ENCODE data around the gene PSENEN.

Gene PSENEN

GRCh38 chr19:35773020-35773806, 27.8 kb downstream of the PSENEN start:
- no peak for DNase-seq (ENCODE audit: low read depth)

GRCh38 chr19:35774274-35775045, 29.0 kb downstream of the PSENEN start:
- DNase-seq (ENCODE audit: low read depth): no peak

GRCh38 chr19:35775046-35775297, 29.5 kb downstream of the PSENEN start:
- no peak for DNase-seq (ENCODE audit: low read depth)

- DNase-seq (ENCODE audit: low read depth): peak; percentile 97
Measured at GRCh38 chr19:35775298-35776101, 30.0 kb downstream of the PSENEN start, which contains the start of gene ARHGAP33. Gene ARHGAP33 (plus strand): TSS chr19:35775564. CDS start chr19:35775659, 95 bp downstream.

- DNase-seq (ENCODE audit: low read depth): no peak
Measured at GRCh38 chr19:35776102-35776788, 30.8 kb downstream of the PSENEN start.

GRCh38 chr19:35777086-35777841, 31.8 kb downstream of the PSENEN start:
- DNase-seq (ENCODE audit: low read depth): no peak

GRCh38 chr19:35777961-35778360, 32.5 kb downstream of the PSENEN start:
- no peak for DNase-seq (ENCODE audit: low read depth)

- no peak for DNase-seq (ENCODE audit: low read depth)
Measured at GRCh38 chr19:35779033-35779432, 33.6 kb downstream of the PSENEN start.

GRCh38 chr19:35780058-35780457, 34.6 kb downstream of the PSENEN start:
- no peak for DNase-seq (ENCODE audit: low read depth)

- no peak for DNase-seq (ENCODE audit: low read depth)
Measured at GRCh38 chr19:35780717-35781116, 35.3 kb downstream of the PSENEN start.

- DNase-seq (ENCODE audit: low read depth): no peak
Measured at GRCh38 chr19:35781650-35782049, 36.2 kb downstream of the PSENEN start.

GRCh38 chr19:35782589-35782988, 37.1 kb downstream of the PSENEN start:
- DNase-seq (ENCODE audit: low read depth): no peak

GRCh38 chr19:35783469-35784434, 38.3 kb downstream of the PSENEN start:
- DNase-seq (ENCODE audit: low read depth): no peak

- no peak for DNase-seq (ENCODE audit: low read depth)
Measured at GRCh38 chr19:35784503-35785338, 39.3 kb downstream of the PSENEN start.

GRCh38 chr19:35785339-35785627, 39.8 kb downstream of the PSENEN start:
- DNase-seq (ENCODE audit: low read depth): no peak

- no peak for DNase-seq (ENCODE audit: low read depth)
Measured at GRCh38 chr19:35786299-35787160, 41.1 kb downstream of the PSENEN start.

- no peak for DNase-seq (ENCODE audit: low read depth)
Measured at GRCh38 chr19:35787227-35787799, 41.9 kb downstream of the PSENEN start.

Measured in EH (cell line).